HEK293 (cell line): ENCODE measurements around the gene ZNF718.
"Not testable (repeated sequence)": the region's sequence is repeated elsewhere in the genome, so short reads cannot be mapped to it uniquely, and the experiment has no call there.

Experiments
- KLF8 ChIP-seq: fragments of 450-650 bp; formaldehyde crosslinking; IDR thresholded peaks from 2 replicates; pipeline ENCODE4 v1.5.1; 2016; ENCODE audit warnings: missing biosample characterization, missing genetic modification characterization
- YY1 ChIP-seq: fragments of 450-650 bp; formaldehyde crosslinking; IDR thresholded peaks from 2 replicates; pipeline ENCODE4 v1.5.1; 2018; ENCODE audit warnings: missing biosample characterization, missing genetic modification characterization
- ZBTB1 ChIP-seq: fragments of 450-650 bp; formaldehyde crosslinking; IDR thresholded peaks from 2 replicates; pipeline ENCODE4 v1.5.1; 2016; ENCODE audit warnings: missing biosample characterization, missing genetic modification characterization
- ZNF10 ChIP-seq: fragments of 450-650 bp; formaldehyde crosslinking; IDR thresholded peaks from 2 replicates; pipeline ENCODE4 v1.5.1; 2017; ENCODE audit warnings: missing biosample characterization, missing genetic modification characterization
- ZNF114 ChIP-seq: fragments of 450-650 bp; formaldehyde crosslinking; IDR thresholded peaks from 2 replicates; pipeline ENCODE4 v1.5.0; 2017; ENCODE audit warnings: missing biosample characterization, missing genetic modification characterization
- ZNF174 ChIP-seq: fragments of 450-650 bp; formaldehyde crosslinking; IDR thresholded peaks from 2 replicates; pipeline ENCODE4 v1.5.0; 2017; ENCODE audit warnings: missing biosample characterization, mild to moderate bottlenecking, missing genetic modification characterization
- ZNF48 ChIP-seq: fragments of 450-650 bp; formaldehyde crosslinking; IDR thresholded peaks from 2 replicates; pipeline ENCODE4 v1.5.1; 2016; ENCODE audit warnings: missing biosample characterization, missing genetic modification characterization
- ZNF747 ChIP-seq: fragments of 450-650 bp; formaldehyde crosslinking; IDR thresholded peaks from 2 replicates; pipeline ENCODE4 v1.5.1; 2016; ENCODE audit warnings: missing biosample characterization, missing genetic modification characterization
- TF ChIP-seq, protein P1 (sequence below): fragments of 450-650 bp; formaldehyde crosslinking; IDR thresholded peaks from 2 replicates; pipeline ENCODE4 v1.5.1; 2016; ENCODE audit warnings: missing biosample characterization, missing genetic modification characterization
- TF ChIP-seq, protein P2 (sequence below): fragments of 450-650 bp; formaldehyde crosslinking; IDR thresholded peaks from 2 replicates; pipeline ENCODE4 v1.5.1; 2016; ENCODE audit warnings: missing biosample characterization, missing genetic modification characterization
- TF ChIP-seq, protein P3 (sequence below): fragments of 450-650 bp; formaldehyde crosslinking; IDR thresholded peaks from 2 replicates; pipeline ENCODE4 v1.5.1; 2016; ENCODE audit warnings: missing biosample characterization, missing genetic modification characterization

DNA sequence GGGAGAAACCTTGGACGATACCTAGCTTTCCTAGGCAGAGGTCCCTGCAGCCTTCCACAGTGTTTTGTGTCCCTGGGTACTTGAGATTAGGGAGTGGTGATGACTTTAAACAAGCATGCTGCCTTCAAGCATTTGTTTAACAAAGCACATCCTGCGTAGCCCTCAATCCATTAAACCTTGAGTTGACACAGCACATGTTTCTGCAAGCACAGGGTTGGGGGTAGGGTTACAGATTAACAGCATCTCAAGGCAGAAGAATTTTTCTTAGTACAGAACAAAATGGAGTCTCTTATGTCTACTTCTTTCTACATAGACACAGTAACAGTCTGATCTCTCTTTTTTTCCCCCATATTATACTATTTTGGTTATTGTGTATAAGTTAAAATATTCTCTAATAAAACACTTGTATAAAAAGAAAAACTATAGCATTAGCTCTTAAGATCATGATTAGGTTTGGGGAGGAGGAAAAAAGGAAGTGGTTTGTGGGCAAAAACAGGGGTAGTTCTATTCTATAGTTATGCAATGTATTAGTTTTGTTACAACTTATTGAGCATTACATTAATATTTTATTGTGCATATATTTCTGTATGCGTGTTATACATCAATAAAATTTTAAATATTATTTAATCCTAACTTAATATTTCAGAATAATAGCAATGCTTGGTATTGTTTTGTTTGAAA, 84.3 kb downstream of the ZNF718 start:
- TF ChIP-seq, protein P1, sequence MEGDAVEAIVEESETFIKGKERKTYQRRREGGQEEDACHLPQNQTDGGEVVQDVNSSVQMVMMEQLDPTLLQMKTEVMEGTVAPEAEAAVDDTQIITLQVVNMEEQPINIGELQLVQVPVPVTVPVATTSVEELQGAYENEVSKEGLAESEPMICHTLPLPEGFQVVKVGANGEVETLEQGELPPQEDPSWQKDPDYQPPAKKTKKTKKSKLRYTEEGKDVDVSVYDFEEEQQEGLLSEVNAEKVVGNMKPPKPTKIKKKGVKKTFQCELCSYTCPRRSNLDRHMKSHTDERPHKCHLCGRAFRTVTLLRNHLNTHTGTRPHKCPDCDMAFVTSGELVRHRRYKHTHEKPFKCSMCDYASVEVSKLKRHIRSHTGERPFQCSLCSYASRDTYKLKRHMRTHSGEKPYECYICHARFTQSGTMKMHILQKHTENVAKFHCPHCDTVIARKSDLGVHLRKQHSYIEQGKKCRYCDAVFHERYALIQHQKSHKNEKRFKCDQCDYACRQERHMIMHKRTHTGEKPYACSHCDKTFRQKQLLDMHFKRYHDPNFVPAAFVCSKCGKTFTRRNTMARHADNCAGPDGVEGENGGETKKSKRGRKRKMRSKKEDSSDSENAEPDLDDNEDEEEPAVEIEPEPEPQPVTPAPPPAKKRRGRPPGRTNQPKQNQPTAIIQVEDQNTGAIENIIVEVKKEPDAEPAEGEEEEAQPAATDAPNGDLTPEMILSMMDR (tag by site-specific recombination): not testable (repeated sequence)
- not testable (repeated sequence) for TF ChIP-seq KLF8 (tag by site-specific recombination); ZNF48 (tag by site-specific recombination); ZBTB1 (tag by site-specific recombination); ZNF10 (tag by site-specific recombination); ZNF747 (tag by site-specific recombination); ZNF114; YY1 (tag by site-specific recombination); ZNF174
- TF ChIP-seq, protein P2, sequence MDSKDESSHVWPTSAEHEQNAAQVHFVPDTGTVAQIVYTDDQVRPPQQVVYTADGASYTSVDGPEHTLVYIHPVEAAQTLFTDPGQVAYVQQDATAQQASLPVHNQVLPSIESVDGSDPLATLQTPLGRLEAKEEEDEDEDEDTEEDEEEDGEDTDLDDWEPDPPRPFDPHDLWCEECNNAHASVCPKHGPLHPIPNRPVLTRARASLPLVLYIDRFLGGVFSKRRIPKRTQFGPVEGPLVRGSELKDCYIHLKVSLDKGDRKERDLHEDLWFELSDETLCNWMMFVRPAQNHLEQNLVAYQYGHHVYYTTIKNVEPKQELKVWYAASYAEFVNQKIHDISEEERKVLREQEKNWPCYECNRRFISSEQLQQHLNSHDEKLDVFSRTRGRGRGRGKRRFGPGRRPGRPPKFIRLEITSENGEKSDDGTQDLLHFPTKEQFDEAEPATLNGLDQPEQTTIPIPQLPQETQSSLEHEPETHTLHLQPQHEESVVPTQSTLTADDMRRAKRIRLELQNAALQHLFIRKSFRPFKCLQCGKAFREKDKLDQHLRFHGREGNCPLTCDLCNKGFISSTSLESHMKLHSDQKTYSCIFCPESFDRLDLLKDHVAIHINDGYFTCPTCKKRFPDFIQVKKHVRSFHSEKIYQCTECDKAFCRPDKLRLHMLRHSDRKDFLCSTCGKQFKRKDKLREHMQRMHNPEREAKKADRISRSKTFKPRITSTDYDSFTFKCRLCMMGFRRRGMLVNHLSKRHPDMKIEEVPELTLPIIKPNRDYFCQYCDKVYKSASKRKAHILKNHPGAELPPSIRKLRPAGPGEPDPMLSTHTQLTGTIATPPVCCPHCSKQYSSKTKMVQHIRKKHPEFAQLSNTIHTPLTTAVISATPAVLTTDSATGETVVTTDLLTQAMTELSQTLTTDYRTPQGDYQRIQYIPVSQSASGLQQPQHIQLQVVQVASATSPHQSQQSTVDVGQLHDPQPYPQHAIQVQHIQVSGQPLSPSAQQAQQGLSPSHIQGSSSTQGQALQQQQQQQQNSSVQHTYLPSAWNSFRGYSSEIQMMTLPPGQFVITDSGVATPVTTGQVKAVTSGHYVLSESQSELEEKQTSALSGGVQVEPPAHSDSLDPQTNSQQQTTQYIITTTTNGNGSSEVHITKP (tag by site-specific recombination): not testable (repeated sequence)
- TF ChIP-seq, protein P3, sequence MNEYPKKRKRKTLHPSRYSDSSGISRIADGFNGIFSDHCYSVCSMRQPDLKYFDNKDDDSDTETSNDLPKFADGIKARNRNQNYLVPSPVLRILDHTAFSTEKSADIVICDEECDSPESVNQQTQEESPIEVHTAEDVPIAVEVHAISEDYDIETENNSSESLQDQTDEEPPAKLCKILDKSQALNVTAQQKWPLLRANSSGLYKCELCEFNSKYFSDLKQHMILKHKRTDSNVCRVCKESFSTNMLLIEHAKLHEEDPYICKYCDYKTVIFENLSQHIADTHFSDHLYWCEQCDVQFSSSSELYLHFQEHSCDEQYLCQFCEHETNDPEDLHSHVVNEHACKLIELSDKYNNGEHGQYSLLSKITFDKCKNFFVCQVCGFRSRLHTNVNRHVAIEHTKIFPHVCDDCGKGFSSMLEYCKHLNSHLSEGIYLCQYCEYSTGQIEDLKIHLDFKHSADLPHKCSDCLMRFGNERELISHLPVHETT (tag by site-specific recombination): not testable (repeated sequence)
